HG02852 (cell line): ENCODE data around the gene SCUBE3.

Experiments
- ATAC-seq: cut with Tn5 transposase; IDR thresholded peaks from one replicate; pipeline ENCODE4 v1.9.1; 2021; ENCODE audit warnings: mild to moderate bottlenecking, moderate library complexity; ENCODE audit not compliant: unreplicated experiment

Gene SCUBE3

GRCh38 chr6:35237476-35237875, 23.7 kb downstream of the SCUBE3 start:
- ATAC-seq, result no peak

GRCh38 chr6:35238843-35239289, 25.1 kb downstream of the SCUBE3 start:
- ATAC-seq, result no peak

- ATAC-seq, result no peak
These were observed 25.8 kb downstream of the SCUBE3 start for GRCh38 chr6:35239581-35239980.

GRCh38 chr6:35240838-35241801, 27.4 kb downstream of the SCUBE3 start:
- ATAC-seq, result no peak

- no peak for ATAC-seq
These were observed 28.7 kb downstream of the SCUBE3 start for GRCh38 chr6:35242486-35242885.

GRCh38 chr6:35242906-35243305, 29.1 kb downstream of the SCUBE3 start:
- ATAC-seq, result no peak

GRCh38 chr6:35243386-35243958, 29.7 kb downstream of the SCUBE3 start:
- no peak for ATAC-seq

- no peak for ATAC-seq
These were observed 30.8 kb downstream of the SCUBE3 start for GRCh38 chr6:35244551-35244950.

- no peak for ATAC-seq
These were observed 34.0 kb downstream of the SCUBE3 start for GRCh38 chr6:35247642-35248231.

GRCh38 chr6:35248300-35248699, 34.5 kb downstream of the SCUBE3 start:
- ATAC-seq, result no peak

- no peak for ATAC-seq
These were observed 35.2 kb downstream of the SCUBE3 start for GRCh38 chr6:35248965-35249364.

- no peak for ATAC-seq
These were observed 38.2 kb downstream of the SCUBE3 start for GRCh38 chr6:35251949-35252348.

- no peak for ATAC-seq
These were observed 39.5 kb downstream of the SCUBE3 start for GRCh38 chr6:35253249-35253648.

GRCh38 chr6:35258336-35258735, 44.6 kb downstream of the SCUBE3 start:
- no peak for ATAC-seq

- peak; percentile 24 for ATAC-seq
These were observed 45.1 kb downstream of the SCUBE3 start for GRCh38 chr6:35258858-35259193.

- peak; percentile 80 for ATAC-seq
These were observed 45.6 kb downstream of the SCUBE3 start, which contains the start of gene ZNF76 for GRCh38 chr6:35259194-35259947. Gene ZNF76, plus strand, starts transcription at chr6:35259735. Its CDS starts 21,417 bp downstream, at chr6:35281152.

GRCh38 chr6:35259948-35260590, 46.3 kb downstream of the SCUBE3 start:
- ATAC-seq, result peak; percentile 35

GRCh38 chr6:35260591-35261570, 47.1 kb downstream of the SCUBE3 start:
- ATAC-seq, result no peak

- no peak for ATAC-seq
These were observed 48.8 kb downstream of the SCUBE3 start for GRCh38 chr6:35262596-35262995.
